SIG-M5 treated with dmso at 0.1 percent for 504 hours (cell line): Measurements from ENCODE around the gene OCA2.
"Not testable (repeated sequence)": the region's sequence is repeated elsewhere in the genome, so short reads cannot be mapped to it uniquely, and the experiment has no call there.

Experiments used
- DNase-seq: peaks from one replicate; lab custom pipeline; 2025; ENCODE audit not compliant: unreplicated experiment; lab: John Stamatoyannopoulos, UW

OCA2 gene

GRCh38 chr15:28121577-28121976, 22.5 kb upstream of the OCA2 start:
- DNase-seq: not testable (repeated sequence)

GRCh38 chr15:28120359-28120640, 21.2 kb upstream of the OCA2 start:
- DNase-seq: no peak

GRCh38 chr15:28118531-28118930, 19.4 kb upstream of the OCA2 start:
- no peak for DNase-seq

GRCh38 chr15:28118083-28118482, 19.0 kb upstream of the OCA2 start:
- DNase-seq: no peak

GRCh38 chr15:28117432-28117990, 18.4 kb upstream of the OCA2 start:
- no peak for DNase-seq

- DNase-seq: no peak
Measured at GRCh38 chr15:28116521-28117431, 17.7 kb upstream of the OCA2 start.

- DNase-seq: no peak
Measured at GRCh38 chr15:28115871-28116270, 16.8 kb upstream of the OCA2 start.

GRCh38 chr15:28114721-28115622, 15.9 kb upstream of the OCA2 start:
- DNase-seq: no peak

GRCh38 chr15:28114114-28114455, 15.0 kb upstream of the OCA2 start:
- no peak for DNase-seq

GRCh38 chr15:28113394-28114113, 14.4 kb upstream of the OCA2 start:
- no peak for DNase-seq

- no peak for DNase-seq
Measured at GRCh38 chr15:28112962-28113361, 13.8 kb upstream of the OCA2 start.

- no peak for DNase-seq
Measured at GRCh38 chr15:28112101-28112760, 13.1 kb upstream of the OCA2 start.

- DNase-seq: no peak
Measured at GRCh38 chr15:28111543-28111942, 12.4 kb upstream of the OCA2 start.

GRCh38 chr15:28110481-28110881, 11.4 kb upstream of the OCA2 start:
- DNase-seq: no peak

- no peak for DNase-seq
Measured at GRCh38 chr15:28109626-28110455, 10.7 kb upstream of the OCA2 start.

- no peak for DNase-seq
Measured at GRCh38 chr15:28107904-28108275, 8.8 kb upstream of the OCA2 start.

GRCh38 chr15:28107111-28107903, 8.2 kb upstream of the OCA2 start:
- no peak for DNase-seq

- no peak for DNase-seq
Measured at GRCh38 chr15:28106294-28107110, 7.4 kb upstream of the OCA2 start.
